Adrenal gland (tissue), 12 donors: ENCODE measurements around the gene ARFGAP1. TPM values are rescaled to one million over a fixed set of nuclear protein-coding genes. Genes with fewer than 3 reads are reported as not detected.

Source experiments
- DNase-seq, 7 donors: peaks; one replicate each; pipeline ENCODE4 v3.0.0-alpha.2; 2019 to 2020
- H3K27ac ChIP-seq, 5 donors: fragments of 200-600 bp; sonication (generic) in 4 of 5; 1 replicate in 3 of 5; 2 replicates in 2 of 5; pipeline versions ENCODE4 v1.5.1 to v1.8.0; 2016 to 2020; ENCODE audit warnings: mild to moderate bottlenecking in 1 of 5
- H3K27me3 ChIP-seq: fragments of 200-600 bp; 2 replicates; pipeline ENCODE4 v1.8.0; 2021
- H3K36me3 ChIP-seq, 2 donors: fragments of 200-600 bp; replicated peaks in 1 of 2; 1 replicate in 1 of 2; 2 replicates in 1 of 2; pipeline versions ENCODE4 v1.5.1 to v1.8.0; 2018 to 2022
- H3K4me1 ChIP-seq, 2 donors: fragments of 200-600 bp; replicated peaks in 1 of 2; 1 replicate in 1 of 2; 2 replicates in 1 of 2; pipeline versions ENCODE4 v1.5.1 to v1.8.0; 2018 to 2021
- H3K4me3 ChIP-seq, 4 donors: fragments of 200-600 bp; sonication (generic) in 3 of 4; one replicate each; pipeline ENCODE4 v1.5.1; 2016 to 2018
- H3K9me3 ChIP-seq, 3 donors: fragments of 200-600 bp; sonication (generic) in 1 of 3; replicated peaks in 1 of 3; 1 replicate in 2 of 3; 2 replicates in 1 of 3; pipeline versions ENCODE4 v1.5.1 to v1.8.0; 2016 to 2021
- POLR2A ChIP-seq, 2 donors: fragments of 450-650 bp; IDR thresholded peaks; one replicate each; pipeline ENCODE4 v1.6.1; 2017; ENCODE audit warnings: antibody characterized with exemption in 2 of 2, mild to moderate bottlenecking in 2 of 2, moderate library complexity in 1 of 2
- WGBS, 4 donors: extraction: QIAGEN DNeasy Blood & Tissue Kit in 2 of 4; methylation state at CpG; one replicate each; pipeline versions ENCODE4 v1.1.5 to v1.1.7; 2013 to 2017; 5-methylcytosine and 5-hydroxymethylcytosine counted together
- intact Hi-C, 2 donors: fragments of 100-400 bp; cut with DNase I; formaldehyde crosslinking; loops; one replicate each; pipeline versions ENCODE4 v1.14.1 to v1.15.0; 2022 to 2023
- polyA plus RNA-seq, 3 donors: library from polyadenylated mRNA; stranded (reverse); fragments of 200-250 nt in 2 of 3; fragments of 350-450 nt in 1 of 3; fragmentation: Illumina TruSeq in 1 of 3; extraction: RNeasy Lipid Tissue Mini Kit (QIAGEN cat#74804) in 1 of 3; gene quantifications; one replicate each; pipeline ENCODE4 v1.2.3, GENCODE V29; 2013 to 2014
- total RNA-seq, 9 donors: library from RNA; depleted of rRNA in 4 of 9; stranded (reverse); fragments of >200 nt in 4 of 9; fragments of 120-200 nt in 1 of 9; fragmentation: NEBNext Ultra II Directional in 1 of 9; extraction: Animal tissue kit (Norgen Biotek cat#: 25700) in 1 of 9; gene quantifications; one replicate each; pipeline versions ENCODE4 v1.1.0 to v1.2.4, GENCODE V29; 2013 to 2023
- TF ChIP-seq, protein P1 (sequence below), 6 experiments: fragments of 450-650 bp in 4 of 6; fragments of 200-600 bp in 2 of 6; sonication (generic) in 1 of 6; IDR thresholded peaks; 1 replicate in 5 of 6; 2 replicates in 1 of 6; pipeline versions ENCODE4 v1.5.1 to v1.8.0; 2016 to 2021; ENCODE audit warnings: antibody characterized with exemption in 6 of 6, mild to moderate bottlenecking in 2 of 6, moderate library complexity in 1 of 6
- donor health status: healthy with polysubstance abuse.
- donor health status: Bipolar disorder and iron deficiency.
- donor health status: DM: yes; HTN: yes; CAD: no.
- donor health status: DM: no; HTN: no; CAD: no.
- donor health status: DM: no; HTN: no; CAD: no.
- donor health status: DM: yes; HTN: yes; CAD: no.

ARFGAP1 gene
- total and polyA plus RNA-seq, 12 donors, result 13.0 to 286 (median 61.5) TPM

DNA sequence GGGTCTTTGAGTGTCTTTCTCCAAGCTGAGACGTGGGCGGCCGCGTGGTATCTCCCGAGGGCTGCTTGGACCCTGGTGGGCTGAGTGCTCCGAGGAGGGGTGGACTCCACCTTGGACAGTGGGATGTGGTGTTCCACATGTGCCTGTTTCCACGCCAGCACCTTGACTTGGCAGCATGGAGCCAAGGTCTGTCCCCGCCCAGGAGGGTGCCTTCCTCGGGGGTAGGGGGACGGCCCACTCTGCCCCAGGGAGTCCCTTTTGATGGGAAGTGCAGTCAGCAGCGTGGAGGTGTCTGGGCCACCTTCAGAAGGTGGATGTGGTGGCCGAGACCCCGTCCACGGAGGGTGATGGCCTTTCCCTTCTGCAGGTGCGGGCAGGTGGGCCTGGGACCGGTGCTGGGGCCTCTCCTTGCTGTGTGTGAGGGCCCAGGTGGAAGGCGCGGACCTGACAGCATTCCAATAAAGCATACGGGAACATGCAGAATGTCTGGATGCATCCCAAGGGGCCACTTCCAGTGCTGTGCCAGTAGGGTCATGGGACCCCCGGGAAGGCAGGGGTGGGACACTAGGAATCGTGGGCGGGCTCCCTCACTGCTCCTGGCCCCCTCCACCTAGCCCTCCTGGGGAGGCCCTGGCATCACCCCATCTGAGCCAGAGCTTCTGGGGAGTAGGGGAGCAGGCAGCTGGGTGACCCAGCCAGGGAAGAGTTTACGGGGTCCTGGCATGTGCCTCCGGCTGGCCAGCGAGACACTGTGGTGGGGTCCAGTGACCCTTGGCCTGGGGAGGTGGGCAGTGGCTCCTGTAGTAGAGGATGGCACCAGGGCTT lies 16.9 kb downstream of the ARFGAP1 start:
- intact Hi-C loops, result no loop called here
- no peaks in the 10 kb centered on the region for H3K9me3 ChIP-seq
- H3K4me3 ChIP-seq, result no peak overlapping the region
- no peaks in the 10 kb centered on the region for H3K4me1 ChIP-seq
- H3K27ac ChIP-seq, result no peak overlapping the region
- no peak for TF ChIP-seq POLR2A (IDR thresholded peaks at IDR 0.05)
- TF ChIP-seq, protein P1, sequence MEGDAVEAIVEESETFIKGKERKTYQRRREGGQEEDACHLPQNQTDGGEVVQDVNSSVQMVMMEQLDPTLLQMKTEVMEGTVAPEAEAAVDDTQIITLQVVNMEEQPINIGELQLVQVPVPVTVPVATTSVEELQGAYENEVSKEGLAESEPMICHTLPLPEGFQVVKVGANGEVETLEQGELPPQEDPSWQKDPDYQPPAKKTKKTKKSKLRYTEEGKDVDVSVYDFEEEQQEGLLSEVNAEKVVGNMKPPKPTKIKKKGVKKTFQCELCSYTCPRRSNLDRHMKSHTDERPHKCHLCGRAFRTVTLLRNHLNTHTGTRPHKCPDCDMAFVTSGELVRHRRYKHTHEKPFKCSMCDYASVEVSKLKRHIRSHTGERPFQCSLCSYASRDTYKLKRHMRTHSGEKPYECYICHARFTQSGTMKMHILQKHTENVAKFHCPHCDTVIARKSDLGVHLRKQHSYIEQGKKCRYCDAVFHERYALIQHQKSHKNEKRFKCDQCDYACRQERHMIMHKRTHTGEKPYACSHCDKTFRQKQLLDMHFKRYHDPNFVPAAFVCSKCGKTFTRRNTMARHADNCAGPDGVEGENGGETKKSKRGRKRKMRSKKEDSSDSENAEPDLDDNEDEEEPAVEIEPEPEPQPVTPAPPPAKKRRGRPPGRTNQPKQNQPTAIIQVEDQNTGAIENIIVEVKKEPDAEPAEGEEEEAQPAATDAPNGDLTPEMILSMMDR (IDR thresholded peaks at IDR 0.05), result no peak
- peaks cover under 1% of the 10 kb centered on the region for H3K27me3 ChIP-seq
- peaks cover 0 to 16% of the 10 kb centered on the region in 2 donors for H3K36me3 ChIP-seq
- 86 to 94% (median 87%) methylated on average over 7 to 25 of the region's 25 CpGs for WGBS, 4 donors
- no peak for DNase-seq

DNA sequence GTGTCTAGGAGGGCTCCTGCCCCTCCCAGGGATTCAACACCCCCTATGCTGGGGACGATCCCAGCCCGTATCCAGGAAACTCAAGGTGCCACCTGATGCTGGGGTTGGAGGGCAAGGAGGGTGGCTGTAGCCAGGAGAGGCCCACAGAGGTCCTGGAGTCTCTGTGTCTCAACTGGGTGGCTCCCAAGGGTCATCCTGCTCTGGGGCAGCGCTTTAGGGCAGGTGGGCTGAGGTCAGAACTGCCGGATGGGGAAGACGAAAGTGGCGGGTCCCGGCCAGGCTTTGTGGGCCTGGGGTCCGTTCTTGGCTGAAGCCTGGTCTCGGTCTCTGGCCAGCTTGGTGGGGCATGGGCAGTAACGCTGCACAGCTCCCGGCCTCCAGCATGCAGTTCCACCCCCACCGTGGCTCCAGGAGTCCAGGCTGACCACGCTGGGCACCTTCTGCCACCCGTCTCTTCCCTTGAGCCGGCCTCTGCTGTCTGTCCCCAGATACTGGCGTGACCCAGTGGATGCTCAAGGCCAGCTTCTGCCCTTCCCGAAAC lies 17.6 kb downstream of the ARFGAP1 start:
- H3K4me1 ChIP-seq, result no peaks in the 10 kb centered on the region
- H3K36me3 ChIP-seq, result peaks cover 0 to 15% of the 10 kb centered on the region in 2 donors
- H3K9me3 ChIP-seq, result no peaks in the 10 kb centered on the region
- H3K27ac ChIP-seq, result no peak overlapping the region
- TF ChIP-seq, protein P1 (IDR thresholded peaks at IDR 0.05), result no peak
- no peak for TF ChIP-seq POLR2A (IDR thresholded peaks at IDR 0.05)
- DNase-seq, result no peak
- intact Hi-C loops, result no loop called here
- 69 to 81% (median 76%) methylated on average over 8 to 17 of the region's 17 CpGs for WGBS, 4 donors
- no peak overlapping the region for H3K4me3 ChIP-seq
- H3K27me3 ChIP-seq, result peaks cover 8% of the 10 kb centered on the region

DNA sequence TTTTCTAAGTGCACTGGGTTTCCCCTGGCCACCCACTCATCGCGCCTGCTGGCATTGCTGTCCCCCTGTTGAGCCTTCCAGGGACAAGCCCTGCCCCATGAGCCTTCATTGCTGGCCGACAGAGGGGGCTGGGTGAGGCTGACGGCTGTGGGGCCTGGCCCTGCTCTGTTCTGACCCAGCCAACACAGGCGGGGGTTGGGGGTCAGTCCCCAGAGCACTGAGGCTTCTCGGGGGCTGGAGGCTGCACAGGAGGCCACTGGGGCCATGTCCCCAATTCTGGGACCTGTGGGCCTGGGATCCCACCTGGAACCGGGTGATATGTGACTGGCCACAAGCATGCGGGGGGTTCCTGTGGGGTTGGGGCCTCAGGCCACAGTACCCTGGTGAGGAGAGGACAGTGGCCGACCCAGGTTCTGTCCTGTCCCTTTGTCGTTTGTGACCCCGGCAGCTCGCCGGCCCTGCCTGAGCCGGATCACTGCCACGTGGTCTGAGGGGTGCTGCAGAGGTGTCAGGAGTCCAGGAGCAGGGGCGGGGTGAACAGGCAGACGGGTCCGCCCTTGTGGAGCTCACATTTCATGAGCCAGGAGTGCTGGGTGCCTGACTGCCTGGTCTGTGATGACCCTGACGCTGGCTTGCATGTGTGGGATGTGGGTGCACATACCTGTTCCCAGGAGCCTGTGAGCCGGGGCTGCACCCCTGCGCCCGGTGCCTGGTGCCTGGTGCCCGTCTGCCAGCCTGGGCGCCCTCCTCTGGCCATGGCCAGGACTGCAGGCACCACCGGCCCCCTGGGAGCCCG lies 18.3 kb downstream of the ARFGAP1 start:
- DNase-seq, result peak; percentile 43 to 71 (median 62)
- WGBS, 4 donors, result 20 to 56% (median 23%) methylated on average over 7 to 26 of the region's 26 CpGs
- Histone ChIP-seq H3K9me3 (no peaks in the 10 kb centered on the region), H3K27ac (no peak overlapping the region), H3K27me3 (peaks cover 9% of the 10 kb centered on the region), H3K36me3 (peaks cover 0 to 8% of the 10 kb centered on the region in 2 donors), H3K4me3 (no peak overlapping the region), H3K4me1 (no peaks in the 10 kb centered on the region)
- TF ChIP-seq, protein P1 (IDR thresholded peaks at IDR 0.05), result peak; percentile 47 to 75 (median 60)
- no peak for TF ChIP-seq POLR2A (IDR thresholded peaks at IDR 0.05)
- intact Hi-C loops, result no loop called here

- no peak for DNase-seq
- TF ChIP-seq POLR2A (IDR thresholded peaks at IDR 0.05), result no peak
- intact Hi-C loops, result no loop called here
- Histone ChIP-seq H3K9me3 (no peaks in the 10 kb centered on the region), H3K27ac (no peak overlapping the region), H3K36me3 (peaks cover 0 to 5% of the 10 kb centered on the region in 2 donors), H3K27me3 (peaks cover 17% of the 10 kb centered on the region), H3K4me3 (no peak overlapping the region), H3K4me1 (no peaks in the 10 kb centered on the region)
- WGBS, 4 donors, result 71 to 88% (median 73%) methylated on average over 5 to 10 of the region's 10 CpGs
Measured at GRCh38 chr20:63291811-63292210, 19.2 kb downstream of the ARFGAP1 start.
